ENCODE measurements around the gene CNTN4. TPM values are rescaled to one million over a fixed set of nuclear protein-coding genes. Genes with fewer than 3 reads are reported as not detected.

Gene CNTN4
- total RNA-seq, 2 experiments from 2014 or later = not detected

DNA sequence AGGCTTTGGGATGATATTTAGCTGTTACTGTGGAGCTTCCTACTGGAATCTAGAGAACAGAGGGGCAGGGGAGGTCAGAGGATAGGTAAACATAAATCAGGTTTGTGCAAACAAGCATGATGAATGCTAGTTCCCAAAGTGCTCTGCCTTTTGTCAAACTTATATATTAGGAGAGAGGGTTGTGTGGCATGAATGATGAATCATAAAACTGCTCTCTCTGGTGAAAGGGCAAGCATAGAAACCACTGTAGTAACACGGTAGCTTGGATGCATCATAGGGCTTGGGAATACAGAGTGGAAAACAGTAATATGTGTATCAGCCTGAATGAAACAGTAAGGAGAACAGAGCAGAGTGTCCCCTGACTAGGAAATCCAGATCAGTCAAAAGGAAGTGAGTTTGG, 524.8 kb downstream of the CNTN4 start:
- DNase-seq (no peak), ATAC-seq (no peak)
- no peaks in the 10 kb centered on the region for H3K4me1 Mint-ChIP-seq (ENCODE audit: low read depth)
- ChIA-PET POLR2A (no interaction called here), CTCF (no interaction called here)
- no peak overlapping the region for H3K4me3 Mint-ChIP-seq
- H3K27ac Mint-ChIP-seq = no peak overlapping the region
- H3K27me3 Mint-ChIP-seq = no peaks in the 10 kb centered on the region
- no peaks in the 10 kb centered on the region for H3K36me3 Mint-ChIP-seq (ENCODE audit: low read depth)
- TF ChIP-seq, protein P1, sequence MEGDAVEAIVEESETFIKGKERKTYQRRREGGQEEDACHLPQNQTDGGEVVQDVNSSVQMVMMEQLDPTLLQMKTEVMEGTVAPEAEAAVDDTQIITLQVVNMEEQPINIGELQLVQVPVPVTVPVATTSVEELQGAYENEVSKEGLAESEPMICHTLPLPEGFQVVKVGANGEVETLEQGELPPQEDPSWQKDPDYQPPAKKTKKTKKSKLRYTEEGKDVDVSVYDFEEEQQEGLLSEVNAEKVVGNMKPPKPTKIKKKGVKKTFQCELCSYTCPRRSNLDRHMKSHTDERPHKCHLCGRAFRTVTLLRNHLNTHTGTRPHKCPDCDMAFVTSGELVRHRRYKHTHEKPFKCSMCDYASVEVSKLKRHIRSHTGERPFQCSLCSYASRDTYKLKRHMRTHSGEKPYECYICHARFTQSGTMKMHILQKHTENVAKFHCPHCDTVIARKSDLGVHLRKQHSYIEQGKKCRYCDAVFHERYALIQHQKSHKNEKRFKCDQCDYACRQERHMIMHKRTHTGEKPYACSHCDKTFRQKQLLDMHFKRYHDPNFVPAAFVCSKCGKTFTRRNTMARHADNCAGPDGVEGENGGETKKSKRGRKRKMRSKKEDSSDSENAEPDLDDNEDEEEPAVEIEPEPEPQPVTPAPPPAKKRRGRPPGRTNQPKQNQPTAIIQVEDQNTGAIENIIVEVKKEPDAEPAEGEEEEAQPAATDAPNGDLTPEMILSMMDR (IDR thresholded peaks at IDR 0.05) = no peak
- no peaks in the 10 kb centered on the region for H3K9me3 Mint-ChIP-seq
- intact Hi-C loops (cut with micrococcal nuclease) = no loop called here

DNA sequence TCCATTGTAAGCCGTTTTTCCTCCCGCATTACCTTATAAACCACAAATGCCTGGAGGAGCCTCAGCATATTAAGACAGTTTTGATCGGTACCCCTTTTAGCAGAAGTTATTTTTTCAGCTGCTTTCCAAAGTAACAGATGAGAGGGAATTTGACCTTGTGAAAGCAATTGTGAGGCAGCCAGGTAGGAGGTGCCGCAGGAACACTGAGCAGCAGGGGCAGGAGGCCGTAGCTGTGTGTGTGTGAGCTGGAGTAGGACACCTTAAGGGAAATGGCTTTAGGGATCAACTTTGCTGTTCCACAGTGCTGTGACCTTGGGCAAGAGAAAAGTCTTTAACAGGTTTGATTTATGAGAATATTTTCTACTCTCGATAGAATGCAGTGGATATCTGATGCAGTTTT, 529.5 kb downstream of the CNTN4 start:
- DNase-seq (no peak), ATAC-seq (no peak)
- H3K27ac Mint-ChIP-seq = no peak overlapping the region
- intact Hi-C loops (cut with micrococcal nuclease) = no loop called here
- no peaks in the 10 kb centered on the region for H3K4me1 Mint-ChIP-seq (ENCODE audit: low read depth)
- CTCF ChIA-PET = no interaction called here
- TF ChIP-seq, protein P1 (IDR thresholded peaks at IDR 0.05) = no peak
- no peaks in the 10 kb centered on the region for H3K9me3 Mint-ChIP-seq
- H3K36me3 Mint-ChIP-seq (ENCODE audit: low read depth) = no peaks in the 10 kb centered on the region
- POLR2A ChIA-PET = no interaction called here
- H3K27me3 Mint-ChIP-seq = no peaks in the 10 kb centered on the region
- H3K4me3 Mint-ChIP-seq = no peak overlapping the region

DNA sequence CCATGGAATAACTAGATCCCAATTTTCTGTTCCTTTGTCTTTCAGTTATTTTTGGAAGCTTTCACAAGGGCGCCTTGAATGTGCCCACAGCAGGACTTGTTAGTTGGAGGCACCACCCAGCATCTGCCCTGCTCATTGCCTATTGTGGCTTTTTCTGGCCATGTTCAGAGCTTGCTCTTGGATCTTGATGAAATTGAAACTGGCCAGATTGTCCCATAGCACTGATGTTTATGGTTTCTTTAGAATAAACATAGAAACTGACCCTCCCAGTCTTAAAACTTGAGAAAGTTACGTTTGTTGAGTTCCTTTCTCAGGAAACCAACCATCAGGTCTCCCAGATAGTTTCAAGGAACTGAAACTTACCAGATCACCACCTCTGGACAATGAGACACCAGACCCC, 536.8 kb downstream of the CNTN4 start:
- DNase-seq (no peak), ATAC-seq (no peak)
- POLR2A ChIA-PET = no interaction called here
- H3K36me3 Mint-ChIP-seq (ENCODE audit: low read depth) = no peaks in the 10 kb centered on the region
- no peak overlapping the region for H3K4me3 Mint-ChIP-seq
- H3K4me1 Mint-ChIP-seq (ENCODE audit: low read depth) = no peaks in the 10 kb centered on the region
- TF ChIP-seq, protein P1 (IDR thresholded peaks at IDR 0.05) = no peak
- intact Hi-C loops (cut with micrococcal nuclease) = no loop called here
- no peak overlapping the region for H3K27ac Mint-ChIP-seq
- H3K9me3 Mint-ChIP-seq = peaks cover 2% of the 10 kb centered on the region
- peaks cover 4% of the 10 kb centered on the region for H3K27me3 Mint-ChIP-seq
- CTCF ChIA-PET = interaction anchor here (1.2 kb wide), 1 partner anchor 10 kb away, joined by 4 read pairs; no protein-coding TSS in a partner anchor

DNA sequence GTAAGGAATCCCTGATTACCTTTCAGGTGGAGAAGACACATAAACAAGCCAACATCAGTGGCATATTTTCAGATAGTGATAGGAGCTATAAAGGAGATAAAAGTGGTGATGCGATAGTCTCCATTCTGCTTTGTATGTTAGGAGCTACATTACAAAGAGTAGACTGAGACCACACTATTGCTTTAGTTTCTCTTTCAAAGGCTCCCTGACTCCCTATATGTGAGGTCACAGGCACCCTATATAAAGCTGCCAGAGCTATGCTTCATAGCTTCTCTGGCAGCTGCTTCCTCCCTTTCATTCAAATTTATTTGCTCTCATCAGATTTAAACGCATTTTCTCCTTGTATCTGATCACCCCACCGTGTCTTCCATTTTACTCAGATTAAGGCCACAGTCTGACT, 544.9 kb downstream of the CNTN4 start:
- H3K27me3 Mint-ChIP-seq = peaks cover 2% of the 10 kb centered on the region
- peaks cover 2% of the 10 kb centered on the region for H3K9me3 Mint-ChIP-seq
- no peaks in the 10 kb centered on the region for H3K36me3 Mint-ChIP-seq (ENCODE audit: low read depth)
- no peaks in the 10 kb centered on the region for H3K4me1 Mint-ChIP-seq (ENCODE audit: low read depth)
- H3K27ac Mint-ChIP-seq = no peak overlapping the region
- TF ChIP-seq, protein P1 (IDR thresholded peaks at IDR 0.05) = no peak
- no peak for DNase-seq
- POLR2A ChIA-PET = no interaction called here
- CTCF ChIA-PET = no interaction called here
- intact Hi-C loops (cut with micrococcal nuclease) = no loop called here
- H3K4me3 Mint-ChIP-seq = no peak overlapping the region
- no peak for ATAC-seq

DNA sequence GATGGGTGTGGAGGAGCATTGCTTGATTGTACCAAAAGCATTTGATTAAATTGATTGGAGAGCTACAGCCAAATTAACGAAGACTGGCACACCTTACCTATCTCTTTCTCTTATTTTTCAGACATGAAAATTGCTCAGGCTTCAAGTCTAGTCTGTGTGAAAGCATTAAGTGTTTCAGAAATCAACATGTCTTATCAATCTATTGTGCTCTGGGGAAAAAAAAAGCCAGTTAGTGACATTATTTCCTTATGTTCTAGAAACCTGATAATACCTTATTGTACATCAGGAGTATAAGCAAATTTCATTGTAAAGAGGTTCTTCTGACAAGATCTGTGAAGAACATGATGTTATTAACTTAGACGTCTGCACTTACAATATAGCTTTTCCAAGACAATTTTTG, 546.3 kb downstream of the CNTN4 start:
- no peak overlapping the region for H3K27ac Mint-ChIP-seq
- no peaks in the 10 kb centered on the region for H3K36me3 Mint-ChIP-seq (ENCODE audit: low read depth)
- ATAC-seq = no peak
- DNase-seq = no peak
- H3K4me3 Mint-ChIP-seq = no peak overlapping the region
- CTCF ChIA-PET = no interaction called here
- no peaks in the 10 kb centered on the region for H3K27me3 Mint-ChIP-seq
- TF ChIP-seq, protein P1 (IDR thresholded peaks at IDR 0.05) = no peak
- H3K4me1 Mint-ChIP-seq (ENCODE audit: low read depth) = no peaks in the 10 kb centered on the region
- POLR2A ChIA-PET = no interaction called here
- peaks cover 2% of the 10 kb centered on the region for H3K9me3 Mint-ChIP-seq
- intact Hi-C loops (cut with micrococcal nuclease) = no loop called here
